Activated effector memory CD4-positive, alpha-beta T cell treated with Interleukin-2 at 50 U/mL for 16 hours (primary cell): Measurements from ENCODE around the gene CRTC1.
"Not testable (repeated sequence)": the region's sequence is repeated elsewhere in the genome, so short reads cannot be mapped to it uniquely, and the experiment has no call there.

Experiments used
- DNase-seq: peaks from one replicate; pipeline ENCODE4 v3.0.0-alpha.2; 2020

Gene CRTC1

DNA sequence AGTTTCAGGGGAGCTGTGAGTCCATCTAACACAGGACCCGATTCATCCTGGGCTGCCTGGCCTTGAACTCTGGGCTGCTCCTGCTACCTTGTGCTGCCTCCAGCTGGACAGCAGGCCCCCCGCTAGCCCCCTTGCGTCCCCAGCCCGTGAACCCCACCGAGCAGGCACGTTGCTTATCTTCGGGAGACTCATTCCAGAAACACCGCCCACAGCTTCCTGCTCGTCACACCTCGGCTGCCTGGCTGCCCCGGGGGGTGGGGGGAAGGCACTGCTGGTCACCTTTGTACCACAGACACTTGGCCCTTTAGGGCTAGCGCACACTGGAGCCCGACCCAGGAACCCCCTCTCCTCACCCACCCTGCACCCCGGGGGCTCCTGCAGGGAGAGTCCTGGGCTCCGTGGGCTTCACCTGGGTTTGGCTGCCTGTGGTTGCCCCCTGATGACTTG, 48.1 kb downstream of the CRTC1 start:
- DNase-seq = no peak

- DNase-seq = no peak
These were observed 49.7 kb downstream of the CRTC1 start for GRCh38 chr19:18733196-18733647.

- DNase-seq = not testable (repeated sequence)
These were observed 50.4 kb downstream of the CRTC1 start for GRCh38 chr19:18733762-18734332.

DNA sequence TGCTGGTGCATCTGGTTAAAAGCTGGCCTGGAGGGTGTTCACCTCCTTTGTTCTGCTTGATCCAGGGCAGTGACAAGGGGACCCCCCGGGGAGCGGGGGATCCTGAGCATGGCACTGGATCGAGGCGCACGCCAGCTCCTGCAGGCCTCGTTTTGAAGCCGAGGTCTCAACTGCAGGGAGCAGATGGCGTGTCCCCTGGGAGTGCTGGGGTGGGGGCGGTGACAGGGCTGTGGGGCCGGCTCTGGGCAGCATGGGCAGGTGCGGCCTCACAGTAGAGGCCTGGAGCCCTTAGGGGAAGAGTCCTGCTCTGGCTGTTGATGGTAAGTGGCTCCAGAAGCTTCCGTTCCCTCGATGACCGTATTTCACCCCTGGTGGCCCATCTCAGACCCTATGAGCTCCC, 51.8 kb downstream of the CRTC1 start:
- no peak for DNase-seq

GRCh38 chr19:18735752-18736151, 52.3 kb downstream of the CRTC1 start:
- DNase-seq = no peak

GRCh38 chr19:18736415-18737336, 53.2 kb downstream of the CRTC1 start:
- no peak for DNase-seq

GRCh38 chr19:18737337-18737953, 54.0 kb downstream of the CRTC1 start:
- no peak for DNase-seq

- no peak for DNase-seq
These were observed 54.5 kb downstream of the CRTC1 start for GRCh38 chr19:18737954-18738351.

DNA sequence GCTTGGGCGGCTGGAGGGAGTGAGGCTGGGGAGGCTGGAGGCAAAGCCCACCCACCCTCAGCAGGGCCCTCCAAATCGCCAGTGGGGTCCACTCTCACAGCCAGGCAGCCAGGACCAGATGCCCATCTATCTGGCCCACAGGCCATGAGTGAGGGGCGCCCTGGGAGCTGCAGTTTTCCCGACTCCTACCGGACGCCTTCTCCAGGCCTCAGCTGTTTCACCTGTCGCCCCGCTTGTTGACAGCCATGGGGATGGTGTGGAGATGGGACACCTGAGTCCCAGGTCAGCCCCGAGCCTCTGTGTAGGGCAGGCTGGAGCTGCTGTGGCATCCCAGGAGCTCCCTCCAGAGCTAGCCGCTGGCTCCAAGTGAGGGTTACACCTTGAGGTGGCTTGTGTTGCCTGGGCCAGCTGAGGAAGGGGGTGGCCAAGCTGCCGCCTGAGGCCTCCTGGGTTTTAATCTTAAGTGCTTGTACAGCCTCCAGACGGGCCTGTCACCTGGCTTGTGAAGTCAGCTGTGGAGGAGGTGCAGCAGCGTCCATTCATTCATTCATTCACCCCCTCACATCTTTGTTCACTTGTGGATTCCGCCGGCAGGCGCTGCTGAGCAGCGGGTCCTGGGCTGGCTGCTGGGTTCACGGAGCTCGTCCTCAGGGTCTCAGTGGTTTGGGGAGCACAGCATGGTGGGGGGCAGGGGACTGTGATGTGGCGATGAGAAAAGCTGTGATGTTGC, 55.6 kb downstream of the CRTC1 start:
- no peak for DNase-seq

DNA sequence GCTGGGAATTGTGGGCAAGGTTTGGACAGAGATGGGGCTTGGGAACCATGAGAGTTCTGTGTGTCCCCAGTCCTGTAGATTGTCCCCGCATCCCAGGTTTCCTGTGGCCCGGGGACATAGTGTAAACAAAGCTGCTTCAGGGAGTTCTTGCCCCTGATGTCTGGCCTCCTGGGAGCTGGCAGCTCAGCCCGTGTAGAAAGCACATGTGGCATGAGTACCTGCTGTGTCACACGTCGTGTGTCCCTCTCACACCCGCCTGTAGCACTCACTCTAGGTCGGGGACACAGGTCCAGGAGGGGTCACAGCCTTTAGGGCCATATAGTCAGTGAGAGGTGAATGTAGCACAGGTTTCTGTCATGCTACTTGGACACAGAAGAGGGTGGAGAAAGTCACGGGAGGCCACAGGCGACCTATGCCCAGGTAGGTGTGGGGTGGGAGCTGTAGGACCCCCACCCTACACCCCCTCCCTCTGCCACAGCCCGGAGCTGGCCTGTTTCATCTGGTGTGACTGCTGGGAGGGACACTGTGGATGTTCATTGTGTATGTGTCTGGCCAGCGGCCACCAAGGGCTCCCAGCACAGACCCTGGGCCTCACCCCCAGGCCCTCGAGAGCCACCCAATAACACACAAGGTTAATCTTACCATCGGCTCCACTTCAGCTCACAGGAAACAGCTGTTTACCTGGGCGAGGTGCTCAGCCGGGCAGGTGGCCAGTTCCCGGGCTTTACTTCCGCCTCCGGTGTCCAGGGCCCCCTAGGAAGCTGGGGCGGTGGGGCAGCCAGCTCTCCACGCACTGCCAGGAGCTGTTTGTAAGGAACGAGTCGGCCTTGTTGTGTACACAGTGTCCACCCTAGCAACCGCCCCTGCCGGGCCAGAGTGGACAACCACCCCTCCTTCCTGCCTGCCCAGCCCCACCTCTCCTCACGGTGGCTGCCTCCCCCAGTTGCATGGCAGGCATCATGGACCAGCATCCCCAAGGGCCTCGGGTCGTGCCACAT, 57.9 kb downstream of the CRTC1 start:
- DNase-seq = no peak

GRCh38 chr19:18742324-18742723, 58.8 kb downstream of the CRTC1 start:
- DNase-seq = no peak

- no peak for DNase-seq
These were observed 59.6 kb downstream of the CRTC1 start for GRCh38 chr19:18742838-18743783.

DNA sequence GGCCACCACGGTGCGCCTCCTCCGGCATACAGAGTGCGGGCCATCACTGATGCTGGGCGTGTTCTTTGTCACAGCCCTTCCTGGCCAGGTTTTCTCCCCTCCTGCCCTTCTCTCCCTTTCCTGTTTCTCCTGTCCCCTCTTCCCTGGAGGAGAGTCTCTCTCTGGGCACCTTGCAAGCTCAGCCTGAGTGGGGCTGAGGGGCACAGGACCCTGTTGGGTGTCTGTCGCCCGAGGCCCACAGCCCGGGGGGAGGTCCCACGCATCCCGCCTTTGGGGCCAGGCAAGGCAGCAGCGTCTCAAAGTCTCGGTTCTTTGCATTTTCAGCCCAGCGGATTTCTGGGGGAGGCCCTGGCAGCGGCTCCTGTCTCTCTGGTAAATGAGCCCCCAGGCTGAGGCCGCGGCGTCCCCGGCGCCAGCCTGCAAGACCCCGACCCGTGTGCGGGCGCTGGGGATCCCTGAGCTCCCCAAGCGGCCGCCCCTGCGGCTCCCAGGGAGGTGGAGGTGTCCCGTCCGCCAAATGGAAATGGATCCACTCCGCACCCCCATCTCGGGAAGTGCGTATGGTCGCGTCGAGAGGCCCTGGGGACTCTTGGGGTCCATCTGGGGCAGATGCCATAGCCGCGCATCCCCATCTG, 60.4 kb downstream of the CRTC1 start:
- no peak for DNase-seq

- no peak for DNase-seq
These were observed 61.7 kb downstream of the CRTC1 start for GRCh38 chr19:18745012-18745735.

DNA sequence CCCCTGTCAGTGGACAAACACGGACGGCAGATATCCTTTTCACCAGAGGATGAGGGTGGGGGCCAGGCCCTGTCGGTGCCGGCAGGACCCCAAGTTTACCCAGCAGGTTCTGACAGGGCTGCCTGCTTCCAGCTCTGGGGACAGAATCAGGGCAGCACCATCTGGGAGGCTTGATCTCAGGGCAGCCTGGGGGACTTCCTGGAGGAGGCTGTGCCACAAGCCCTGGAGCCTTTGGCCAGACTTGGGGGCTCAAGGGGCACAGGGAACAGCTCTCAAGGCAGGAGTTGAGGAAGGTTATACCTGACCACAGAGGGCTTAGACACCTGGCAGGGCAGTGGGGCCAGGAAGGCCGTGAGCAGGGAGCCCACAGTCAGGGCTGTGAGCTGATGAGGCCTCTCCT, 62.5 kb downstream of the CRTC1 start:
- no peak for DNase-seq

DNA sequence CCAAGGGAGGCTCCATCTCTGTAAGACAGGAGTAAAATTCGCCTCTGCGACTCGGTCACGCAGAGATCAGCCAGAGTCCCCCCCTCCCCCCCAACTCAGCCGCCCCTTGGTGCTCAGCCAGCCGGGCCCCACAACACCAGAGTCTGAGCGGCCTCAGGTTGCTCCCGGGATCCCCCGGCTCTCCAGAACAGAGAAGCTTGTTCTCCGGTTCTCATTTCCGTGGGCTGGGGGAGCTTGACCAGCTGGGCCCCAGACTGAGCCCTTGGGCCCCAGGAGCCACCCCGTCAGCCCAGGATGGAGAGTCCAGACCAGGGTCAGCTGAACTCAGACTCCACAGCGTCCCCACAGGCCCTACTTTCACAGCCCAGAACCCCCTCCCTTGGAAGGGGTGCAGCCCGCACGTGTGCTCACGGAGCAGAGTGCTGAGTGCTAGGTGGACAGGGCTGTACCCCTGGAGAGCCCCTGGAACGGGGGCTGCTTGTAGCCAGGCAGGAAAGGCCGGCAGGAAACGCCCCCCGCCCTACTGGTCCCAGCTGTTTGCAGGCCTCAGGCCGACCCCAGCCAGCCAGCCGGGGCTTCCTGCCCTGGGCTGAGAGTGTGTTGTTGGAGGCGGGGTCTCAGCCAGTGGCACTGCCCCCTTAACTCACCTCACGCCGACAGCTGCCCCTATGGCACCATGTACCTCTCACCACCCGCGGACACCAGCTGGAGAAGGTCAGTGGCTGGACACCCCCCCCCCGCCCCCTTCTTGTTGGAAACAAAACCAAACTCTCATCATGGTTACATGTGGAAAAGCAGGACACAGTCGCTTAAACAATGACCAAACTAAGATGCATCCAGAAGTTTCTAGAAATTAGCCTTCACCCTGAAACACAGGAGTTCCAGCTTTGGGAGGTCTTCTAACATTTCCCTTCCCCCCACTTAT, 63.2 kb downstream of the CRTC1 start:
- no peak for DNase-seq

GRCh38 chr19:18749362-18750231, 66.1 kb downstream of the CRTC1 start:
- no peak for DNase-seq
